ENCODE data around the gene RFX3. TPM values are rescaled to one million over a fixed set of nuclear protein-coding genes. Genes with fewer than 3 reads are reported as not detected.
A peak's percentile ranks its signal among the peaks of the same experiment; 100 is the strongest.

The RFX3 gene
- total RNA-seq = 10 to 100 TPM; 27.5 to 28.2 TPM
- polyA plus RNA-seq (2013, experiment 1 of 2) = 29.5 TPM
- 30.1 TPM for polyA plus RNA-seq (2013, experiment 2 of 2)
- long read RNA-seq, experiment 1, partial matches to known transcripts = 1 of 4 reads
- long read RNA-seq, experiment 1, other reads (novel, unspliced or antisense) = 3 of 4 reads
- long read RNA-seq, experiment 2, full-length matches to known transcripts = 2 of 16 reads
- long read RNA-seq, experiment 2, partial matches to known transcripts = 0 of 16 reads
- long read RNA-seq, experiment 2, other reads (novel, unspliced or antisense) = 14 of 16 reads
- long read RNA-seq, experiment 3, full-length matches to known transcripts = 8 of 27 reads
- long read RNA-seq, experiment 3, partial matches to known transcripts = 6 of 27 reads
- long read RNA-seq, experiment 3, other reads (novel, unspliced or antisense) = 13 of 27 reads
- long read RNA-seq, experiment 4 = 0 reads

- Histone ChIP-seq H3K9ac (ENCODE audit: extremely low read depth, low read length, poor library complexity, severe bottlenecking) (peak within 1 kb of the TSS; percentile 98), H3K27me3 (ENCODE audit: control insufficient read depth, insufficient read depth, low read length, poor library complexity, severe bottlenecking) (no peaks in the 10 kb centered on the region), H3K27ac (ENCODE audit: low read depth, low read length) (peak within 1 kb of the TSS; percentile 98), H3K9me3 (ENCODE audit: control insufficient read depth, low read length) (no peaks in the 10 kb centered on the region), H3K4me1 (ENCODE audit: control insufficient read depth, insufficient read depth, low read length) (peaks cover 5% of the 10 kb centered on the region), H3K4me3 (ENCODE audit: low read length) (peak within 1 kb of the TSS; percentile 96), H3K36me3 (ENCODE audit: control insufficient read depth, insufficient read depth, low read length) (peaks cover 8% of the 10 kb centered on the region)
- WGBS, 2 experiments (ENCODE audit: insufficient coverage in 1 of 2, insufficient read length in 1 of 2) = 0% methylated on average over 1 to 24 of the region's 24 CpGs
- Mint-ChIP-seq H3K27me3 (ENCODE audit: insufficient read depth) (no peaks in the 10 kb centered on the region), H3K4me1 (peaks cover 28% of the 10 kb centered on the region), H3K36me3 (ENCODE audit: low read depth) (peaks cover 22% of the 10 kb centered on the region), H3K27ac (peak within 1 kb of the TSS; percentile 100), H3K4me3 (peak within 1 kb of the TSS; percentile 92), H3K9me3 (no peaks in the 10 kb centered on the region)
- DNase-seq = peak; percentile 94
- TF ChIP-seq CTCF (conservative IDR thresholded peaks at IDR 0.05) = no peak
Measured at GRCh38 chr9:3525836-3526164, at the start of gene RFX3. Gene RFX3 (minus strand): TSS chr9:3526001. CDS start chr9:3395588, 130,413 bp downstream.

- H3K9ac ChIP-seq (ENCODE audit: extremely low read depth, low read length, poor library complexity, severe bottlenecking) = no peak overlapping the region
- H3K9me3 ChIP-seq (ENCODE audit: control insufficient read depth, low read length) = no peaks in the 10 kb centered on the region
- no peak overlapping the region for H3K27ac ChIP-seq (ENCODE audit: low read depth, low read length)
- TF ChIP-seq CTCF (conservative IDR thresholded peaks at IDR 0.05) = no peak
- no peaks in the 10 kb centered on the region for H3K36me3 Mint-ChIP-seq (ENCODE audit: low read depth)
- no peak overlapping the region for H3K27ac Mint-ChIP-seq
- H3K27me3 ChIP-seq (ENCODE audit: control insufficient read depth, insufficient read depth, low read length, poor library complexity, severe bottlenecking) = no peaks in the 10 kb centered on the region
- H3K27me3 Mint-ChIP-seq (ENCODE audit: insufficient read depth) = no peaks in the 10 kb centered on the region
- no peak for DNase-seq
- 94 to 100% methylated on average over 1 of the region's 1 CpG for WGBS, 2 experiments (ENCODE audit: insufficient coverage in 1 of 2, insufficient read length in 1 of 2)
- H3K4me1 Mint-ChIP-seq = no peaks in the 10 kb centered on the region
- H3K4me3 Mint-ChIP-seq = no peak overlapping the region
- H3K4me3 ChIP-seq (ENCODE audit: low read length) = no peak overlapping the region
- no peaks in the 10 kb centered on the region for H3K4me1 ChIP-seq (ENCODE audit: control insufficient read depth, insufficient read depth, low read length)
- no peaks in the 10 kb centered on the region for H3K36me3 ChIP-seq (ENCODE audit: control insufficient read depth, insufficient read depth, low read length)
- H3K9me3 Mint-ChIP-seq = no peaks in the 10 kb centered on the region
Measured at GRCh38 chr9:3571500-3571899, 45.7 kb upstream of the RFX3 start.

- Mint-ChIP-seq H3K36me3 (ENCODE audit: low read depth) (no peaks in the 10 kb centered on the region), H3K4me1 (no peaks in the 10 kb centered on the region), H3K4me3 (no peak overlapping the region), H3K27me3 (ENCODE audit: insufficient read depth) (no peaks in the 10 kb centered on the region), H3K27ac (no peak overlapping the region), H3K9me3 (no peaks in the 10 kb centered on the region)
- Histone ChIP-seq H3K9ac (ENCODE audit: extremely low read depth, low read length, poor library complexity, severe bottlenecking) (no peak overlapping the region), H3K27me3 (ENCODE audit: control insufficient read depth, insufficient read depth, low read length, poor library complexity, severe bottlenecking) (no peaks in the 10 kb centered on the region), H3K27ac (ENCODE audit: low read depth, low read length) (no peak overlapping the region), H3K4me1 (ENCODE audit: control insufficient read depth, insufficient read depth, low read length) (no peaks in the 10 kb centered on the region), H3K9me3 (ENCODE audit: control insufficient read depth, low read length) (no peaks in the 10 kb centered on the region), H3K4me3 (ENCODE audit: low read length) (no peak overlapping the region), H3K36me3 (ENCODE audit: control insufficient read depth, insufficient read depth, low read length) (no peaks in the 10 kb centered on the region)
- WGBS, 2 experiments (ENCODE audit: insufficient coverage in 1 of 2, insufficient read length in 1 of 2) = 94% methylated on average over 1 of the region's 1 CpG; no CpG with 5 or more reads in 1 of the 2 experiments
- no peak for TF ChIP-seq CTCF (conservative IDR thresholded peaks at IDR 0.05)
- no peak for DNase-seq
Measured at GRCh38 chr9:3569529-3569928, 43.7 kb upstream of the RFX3 start.
